ENCODE measurements around the gene SUOX. TPM values are rescaled to one million over a fixed set of nuclear protein-coding genes. Genes with fewer than 3 reads are reported as not detected.

The SUOX gene
- total and polyA plus RNA-seq, 2 donors = 9.4 to 11.6 TPM

- peaks cover 0 to 10% of the 10 kb centered on the region in 2 donors for H3K4me1 ChIP-seq (ENCODE audit: control insufficient read depth in 2 of 2, insufficient read depth in 2 of 2, low read length in 2 of 2)
- peak overlapping the region; percentile 44 to 64 for H3K4me3 ChIP-seq (ENCODE audit: low read length in 2 of 2)
- H3K27me3 ChIP-seq (ENCODE audit: control insufficient read depth in 2 of 2, insufficient read depth in 1 of 2, low read length in 1 of 2) = no peaks in the 10 kb centered on the region
- peak in 2 of 9 donors; percentile 43 to 67 for DNase-seq (ENCODE audit: low read depth in 6 of 9, low spot score in 9 of 9)
- WGBS = 6% methylated on average over 43 of the region's 44 CpGs
- H3K9me3 ChIP-seq (ENCODE audit: control insufficient read depth in 2 of 2, insufficient read depth in 1 of 2, low read length in 1 of 2) = no peaks in the 10 kb centered on the region
- peaks cover 0 to 4% of the 10 kb centered on the region in 2 donors for H3K36me3 ChIP-seq (ENCODE audit: control insufficient read depth in 2 of 2, insufficient read depth in 2 of 2, low read length in 1 of 2)
- peak overlapping the region; percentile 40 to 75 for H3K27ac ChIP-seq (ENCODE audit: low read depth in 1 of 2, low read length in 1 of 2)
These were observed 10.8 kb downstream of the SUOX start for GRCh38 chr12:56007564-56008559.

DNA sequence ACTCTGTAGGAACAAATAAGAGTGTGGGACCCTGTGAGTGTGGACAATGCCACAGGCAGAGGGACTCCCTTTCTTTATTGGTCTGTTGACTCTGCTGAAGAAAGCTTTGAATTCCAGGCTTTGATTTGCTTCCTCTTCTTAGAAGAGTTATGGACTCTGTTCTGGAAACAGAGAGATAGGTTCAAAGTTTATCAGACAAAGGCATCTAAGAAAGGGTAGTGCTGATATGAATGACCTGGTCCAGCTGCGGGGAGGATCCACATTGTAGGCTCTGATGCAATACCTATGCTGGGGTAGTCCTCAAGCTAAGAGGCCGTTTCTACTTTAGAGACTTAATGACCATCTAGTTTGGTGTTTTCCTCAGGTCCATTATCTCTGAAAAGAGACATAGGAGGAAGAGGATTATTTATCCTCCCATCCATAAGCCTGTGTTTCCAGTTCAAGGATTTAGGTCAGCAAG is 13.1 kb downstream of the SUOX start:
- Histone ChIP-seq H3K4me3 (ENCODE audit: low read length in 2 of 2) (no peak overlapping the region), H3K4me1 (ENCODE audit: control insufficient read depth in 2 of 2, insufficient read depth in 2 of 2, low read length in 2 of 2) (peaks cover 0 to 10% of the 10 kb centered on the region in 2 donors), H3K9me3 (ENCODE audit: control insufficient read depth in 2 of 2, insufficient read depth in 1 of 2, low read length in 1 of 2) (no peaks in the 10 kb centered on the region), H3K27me3 (ENCODE audit: control insufficient read depth in 2 of 2, insufficient read depth in 1 of 2, low read length in 1 of 2) (no peaks in the 10 kb centered on the region), H3K27ac (ENCODE audit: low read depth in 1 of 2, low read length in 1 of 2) (no peak overlapping the region), H3K36me3 (ENCODE audit: control insufficient read depth in 2 of 2, insufficient read depth in 2 of 2, low read length in 1 of 2) (no peaks in the 10 kb centered on the region)
- no peak for DNase-seq (ENCODE audit: low read depth in 6 of 9, low spot score in 9 of 9)
- 93% methylated on average over 2 of the region's 2 CpGs for WGBS

DNA sequence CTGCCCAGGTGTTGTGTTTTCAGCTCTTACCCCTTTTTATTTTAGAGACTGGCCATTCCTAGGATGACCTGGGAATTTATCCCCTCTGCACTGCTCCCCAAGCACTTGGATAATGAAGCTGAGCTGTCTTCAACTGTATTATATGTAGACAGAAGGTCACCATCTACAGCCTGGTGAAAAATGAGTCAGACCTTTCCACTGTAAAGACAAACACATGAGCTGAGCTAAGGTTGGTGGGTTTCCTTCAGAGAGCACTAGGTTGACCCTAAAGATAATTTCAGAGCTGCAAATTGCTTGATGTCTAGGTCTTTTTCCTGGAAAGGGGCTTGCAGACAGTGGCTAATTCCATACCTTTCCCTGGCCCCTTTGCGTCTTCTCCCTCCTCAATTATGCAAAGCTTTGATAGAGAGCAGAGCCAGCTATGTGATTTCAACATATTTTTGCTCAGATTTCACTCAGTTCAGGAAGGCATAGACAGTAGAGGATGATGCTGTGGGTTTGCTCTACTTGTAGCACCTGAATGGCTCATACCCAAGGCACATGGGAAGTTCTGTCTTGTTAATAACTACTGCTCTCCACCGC is 14.5 kb downstream of the SUOX start:
- DNase-seq (ENCODE audit: low read depth in 6 of 9, low spot score in 9 of 9) = no peak
- Histone ChIP-seq H3K36me3 (ENCODE audit: control insufficient read depth in 2 of 2, insufficient read depth in 2 of 2, low read length in 1 of 2) (no peaks in the 10 kb centered on the region), H3K4me3 (ENCODE audit: low read length in 2 of 2) (no peak overlapping the region), H3K4me1 (ENCODE audit: control insufficient read depth in 2 of 2, insufficient read depth in 2 of 2, low read length in 2 of 2) (peaks cover 0 to 10% of the 10 kb centered on the region in 2 donors), H3K27me3 (ENCODE audit: control insufficient read depth in 2 of 2, insufficient read depth in 1 of 2, low read length in 1 of 2) (no peaks in the 10 kb centered on the region), H3K27ac (ENCODE audit: low read depth in 1 of 2, low read length in 1 of 2) (peak overlapping the region in 1 of 2 donors; percentile 9), H3K9me3 (ENCODE audit: control insufficient read depth in 2 of 2, insufficient read depth in 1 of 2, low read length in 1 of 2) (no peaks in the 10 kb centered on the region)
- WGBS = 98% methylated on average over 2 of the region's 2 CpGs

DNA sequence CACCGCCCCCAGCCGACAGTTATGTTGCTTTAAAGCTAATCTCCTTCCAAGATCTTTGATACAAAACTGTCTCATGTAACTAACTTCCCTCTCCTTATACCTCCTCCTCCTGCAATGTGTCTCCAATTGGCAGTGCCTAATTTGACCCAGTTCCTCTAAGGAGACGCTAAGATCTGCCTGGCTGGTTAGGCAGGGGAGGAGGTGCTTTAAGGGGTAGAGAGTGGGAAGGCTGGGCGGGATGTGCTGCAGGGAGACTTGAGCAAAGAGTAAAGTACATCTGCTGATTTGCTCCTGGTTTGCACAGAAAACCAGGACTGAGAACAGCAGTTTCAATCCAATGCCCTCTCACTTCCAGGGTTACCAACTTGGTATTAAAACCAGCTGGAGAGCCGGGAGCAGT is 16.4 kb downstream of the SUOX start:
- Histone ChIP-seq H3K36me3 (ENCODE audit: control insufficient read depth in 2 of 2, insufficient read depth in 2 of 2, low read length in 1 of 2) (peaks cover 0 to 2% of the 10 kb centered on the region in 2 donors), H3K4me1 (ENCODE audit: control insufficient read depth in 2 of 2, insufficient read depth in 2 of 2, low read length in 2 of 2) (no peaks in the 10 kb centered on the region), H3K27me3 (ENCODE audit: control insufficient read depth in 2 of 2, insufficient read depth in 1 of 2, low read length in 1 of 2) (no peaks in the 10 kb centered on the region), H3K4me3 (ENCODE audit: low read length in 2 of 2) (no peak overlapping the region), H3K9me3 (ENCODE audit: control insufficient read depth in 2 of 2, insufficient read depth in 1 of 2, low read length in 1 of 2) (no peaks in the 10 kb centered on the region), H3K27ac (ENCODE audit: low read depth in 1 of 2, low read length in 1 of 2) (peak overlapping the region in 1 of 2 donors; percentile 12)
- WGBS = 97% methylated on average over 5 of the region's 5 CpGs
- no peak for DNase-seq (ENCODE audit: low read depth in 6 of 9, low spot score in 9 of 9)

DNA sequence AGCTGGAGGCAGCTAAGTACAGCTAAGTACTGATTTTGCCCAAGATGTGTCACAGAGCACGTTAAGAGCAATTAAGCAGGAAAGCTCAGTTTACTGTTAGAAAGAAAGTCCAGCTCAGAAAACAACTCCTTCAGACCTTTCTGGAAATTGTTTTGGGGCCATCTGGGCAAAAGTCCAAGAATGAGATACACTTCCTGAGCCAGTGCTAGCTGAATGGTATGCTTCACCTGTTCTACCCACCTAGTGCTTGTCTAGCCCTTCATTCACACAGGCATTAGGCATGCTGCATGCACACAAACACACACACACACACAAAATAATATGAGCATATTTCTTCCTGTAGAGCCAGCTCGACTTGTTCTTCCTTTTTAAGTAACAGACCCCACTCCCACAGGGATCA is 17.1 kb downstream of the SUOX start:
- no peaks in the 10 kb centered on the region for H3K27me3 ChIP-seq (ENCODE audit: control insufficient read depth in 2 of 2, insufficient read depth in 1 of 2, low read length in 1 of 2)
- H3K4me3 ChIP-seq (ENCODE audit: low read length in 2 of 2) = no peak overlapping the region
- no peak for DNase-seq (ENCODE audit: low read depth in 6 of 9, low spot score in 9 of 9)
- H3K36me3 ChIP-seq (ENCODE audit: control insufficient read depth in 2 of 2, insufficient read depth in 2 of 2, low read length in 1 of 2) = peaks cover 0 to 3% of the 10 kb centered on the region in 2 donors
- no peak overlapping the region for H3K27ac ChIP-seq (ENCODE audit: low read depth in 1 of 2, low read length in 1 of 2)
- no peaks in the 10 kb centered on the region for H3K9me3 ChIP-seq (ENCODE audit: control insufficient read depth in 2 of 2, insufficient read depth in 1 of 2, low read length in 1 of 2)
- H3K4me1 ChIP-seq (ENCODE audit: control insufficient read depth in 2 of 2, insufficient read depth in 2 of 2, low read length in 2 of 2) = no peaks in the 10 kb centered on the region
- 70% methylated on average over 2 of the region's 2 CpGs for WGBS

DNA sequence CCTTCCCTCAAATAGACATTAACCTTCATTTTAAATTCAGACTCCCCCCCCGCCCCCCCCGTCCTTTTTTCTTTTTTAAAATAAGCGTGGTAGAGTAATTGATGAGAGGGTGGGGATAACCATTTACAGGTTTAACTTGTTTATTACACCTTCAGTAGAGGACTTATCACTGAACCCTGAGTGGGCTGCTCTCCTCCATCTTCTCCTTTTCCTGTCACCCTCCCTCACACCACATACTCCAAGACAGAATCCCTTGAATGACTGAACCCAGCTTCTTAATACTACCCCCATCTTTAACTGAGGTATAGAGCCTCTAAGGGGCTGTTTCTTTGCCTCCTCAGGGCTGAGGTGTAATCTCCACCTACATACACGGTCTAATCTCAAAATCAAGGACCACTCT is 20.1 kb downstream of the SUOX start:
- Histone ChIP-seq H3K36me3 (ENCODE audit: control insufficient read depth in 2 of 2, insufficient read depth in 2 of 2, low read length in 1 of 2) (peaks cover 0 to 3% of the 10 kb centered on the region in 2 donors), H3K9me3 (ENCODE audit: control insufficient read depth in 2 of 2, insufficient read depth in 1 of 2, low read length in 1 of 2) (no peaks in the 10 kb centered on the region), H3K27me3 (ENCODE audit: control insufficient read depth in 2 of 2, insufficient read depth in 1 of 2, low read length in 1 of 2) (no peaks in the 10 kb centered on the region), H3K4me3 (ENCODE audit: low read length in 2 of 2) (no peak overlapping the region), H3K4me1 (ENCODE audit: control insufficient read depth in 2 of 2, insufficient read depth in 2 of 2, low read length in 2 of 2) (peaks cover 15 to 21% of the 10 kb centered on the region in 2 donors), H3K27ac (ENCODE audit: low read depth in 1 of 2, low read length in 1 of 2) (no peak overlapping the region)
- WGBS = 99% methylated on average over 4 of the region's 4 CpGs
- no peak for DNase-seq (ENCODE audit: low read depth in 6 of 9, low spot score in 9 of 9)

- no peak for DNase-seq (ENCODE audit: low read depth in 6 of 9, low spot score in 9 of 9)
- no peaks in the 10 kb centered on the region for H3K27me3 ChIP-seq (ENCODE audit: control insufficient read depth in 2 of 2, insufficient read depth in 1 of 2, low read length in 1 of 2)
- peaks cover 0 to 3% of the 10 kb centered on the region in 2 donors for H3K36me3 ChIP-seq (ENCODE audit: control insufficient read depth in 2 of 2, insufficient read depth in 2 of 2, low read length in 1 of 2)
- H3K27ac ChIP-seq (ENCODE audit: low read depth in 1 of 2, low read length in 1 of 2) = no peak overlapping the region
- peaks cover 16 to 25% of the 10 kb centered on the region in 2 donors for H3K4me1 ChIP-seq (ENCODE audit: control insufficient read depth in 2 of 2, insufficient read depth in 2 of 2, low read length in 2 of 2)
- no peaks in the 10 kb centered on the region for H3K9me3 ChIP-seq (ENCODE audit: control insufficient read depth in 2 of 2, insufficient read depth in 1 of 2, low read length in 1 of 2)
- 100% methylated on average over 1 of the region's 1 CpG for WGBS
- H3K4me3 ChIP-seq (ENCODE audit: low read length in 2 of 2) = no peak overlapping the region
These were observed 21.3 kb downstream of the SUOX start for GRCh38 chr12:56018356-56018755.

DNA sequence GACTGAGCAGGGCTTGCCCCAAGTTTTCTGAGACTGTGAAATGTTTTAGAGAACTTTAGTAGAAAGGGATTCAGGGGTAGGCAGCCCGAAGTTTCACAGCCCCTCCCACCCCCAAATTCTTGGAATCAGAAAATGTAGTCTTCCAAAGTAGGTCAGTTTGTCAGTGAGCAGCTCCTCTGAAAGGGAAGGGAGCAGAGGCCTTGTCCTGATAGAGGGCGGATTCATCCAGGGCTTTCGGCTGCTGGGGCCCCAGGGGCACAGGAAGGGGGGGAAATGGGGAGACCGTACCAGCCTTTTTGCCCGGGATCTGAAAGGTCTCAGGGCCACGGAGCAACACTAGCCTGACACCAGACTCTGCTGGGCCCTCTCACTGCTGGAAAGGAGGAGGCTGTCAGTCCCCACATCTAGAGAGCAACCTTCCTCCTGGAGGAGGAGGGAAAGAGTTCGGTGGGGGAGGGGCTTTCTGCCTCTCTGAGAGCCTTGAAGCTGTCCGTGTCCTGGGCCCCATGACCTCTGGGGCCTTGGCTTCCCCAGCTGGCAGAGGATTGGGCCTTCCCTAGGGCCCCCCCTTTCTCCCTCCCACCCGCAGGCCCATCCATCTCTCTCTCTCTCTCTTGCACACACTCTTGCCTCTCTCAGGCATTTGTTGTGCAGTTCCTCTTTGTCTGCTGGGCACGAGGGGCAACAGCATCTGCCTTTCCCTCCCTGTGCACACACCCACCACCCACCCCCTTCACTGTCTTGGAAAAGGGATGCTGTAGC is 23.5 kb downstream of the SUOX start, which contains the start of gene IKZF4:
Gene IKZF4 (plus strand): TSS at position 621 of the 762 bp plus-strand sequence. CDS start 451 bp downstream, outside the sequence.
- Histone ChIP-seq H3K9me3 (ENCODE audit: control insufficient read depth in 2 of 2, insufficient read depth in 1 of 2, low read length in 1 of 2) (no peaks in the 10 kb centered on the region), H3K36me3 (ENCODE audit: control insufficient read depth in 2 of 2, insufficient read depth in 2 of 2, low read length in 1 of 2) (peaks cover 0 to 10% of the 10 kb centered on the region in 2 donors), H3K27ac (ENCODE audit: low read depth in 1 of 2, low read length in 1 of 2) (peak within 1 kb of the TSS; percentile 73 to 78), H3K27me3 (ENCODE audit: control insufficient read depth in 2 of 2, insufficient read depth in 1 of 2, low read length in 1 of 2) (no peaks in the 10 kb centered on the region), H3K4me1 (ENCODE audit: control insufficient read depth in 2 of 2, insufficient read depth in 2 of 2, low read length in 2 of 2) (peaks cover 16 to 25% of the 10 kb centered on the region in 2 donors), H3K4me3 (ENCODE audit: low read length in 2 of 2) (peak within 1 kb of the TSS; percentile 28 to 46)
- 23% methylated on average over 10 of the region's 10 CpGs for WGBS
- DNase-seq (ENCODE audit: low read depth in 6 of 9, low spot score in 9 of 9) = peak in 2 of 9 donors; percentile 28 to 54
